Measurements from ENCODE around the gene WNT6. TPM values are rescaled to one million over a fixed set of nuclear protein-coding genes. Genes with fewer than 3 reads are reported as not detected.

Gene WNT6
- total RNA-seq, 3 donors from 2014 or later = 0.11 TPM; not detected in 2

DNA sequence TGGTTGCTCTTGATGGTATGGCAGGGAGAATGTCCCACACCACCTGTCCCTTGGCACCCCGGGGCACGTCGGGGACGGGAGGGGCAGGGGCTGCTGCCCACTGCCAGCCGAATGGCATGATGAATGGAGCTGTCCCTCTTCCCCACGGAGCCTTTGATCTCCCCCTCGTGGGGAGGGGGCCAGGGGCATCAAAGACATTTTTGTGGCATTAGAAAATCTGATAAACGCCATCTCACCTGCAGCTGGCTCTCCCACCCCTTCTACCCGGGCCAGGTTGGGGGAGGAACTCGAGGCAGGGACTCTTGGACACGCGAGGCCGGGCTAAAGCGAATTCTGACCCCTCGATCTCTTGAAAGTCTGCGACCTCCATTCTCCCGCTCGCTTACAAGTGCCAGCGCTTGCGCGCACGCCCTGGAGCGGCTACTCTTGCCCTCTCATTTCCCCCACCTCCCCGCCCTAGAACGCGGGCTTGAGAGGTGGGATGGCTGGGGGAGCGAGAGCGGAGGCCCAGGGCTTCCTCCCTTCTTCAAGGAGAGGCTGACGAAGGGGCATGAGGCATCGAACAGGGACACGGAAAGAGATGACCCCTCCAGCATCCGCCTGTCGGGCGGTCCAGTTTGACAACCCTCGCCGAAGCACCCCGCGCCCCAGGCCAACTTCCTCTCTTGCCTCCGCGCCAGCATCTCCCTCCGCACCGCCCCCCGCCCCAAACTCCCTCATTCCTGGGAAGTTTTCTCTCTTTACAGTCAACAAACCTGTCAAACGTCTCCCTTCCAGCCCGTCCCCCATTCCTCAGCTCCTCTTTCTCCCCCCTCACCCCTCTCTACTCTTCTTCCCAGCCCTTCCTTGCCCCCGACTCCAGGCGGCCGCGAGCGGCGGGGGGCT, 692 bp upstream of the WNT6 start:
- ATAC-seq = no peak
- Mint-ChIP-seq H3K36me3 (ENCODE audit: insufficient read depth) (no peaks in the 10 kb centered on the region), H3K9me3 (no peaks in the 10 kb centered on the region), H3K4me3 (peak overlapping the region; percentile 60), H3K27me3 (ENCODE audit: low read depth) (peaks cover 84% of the 10 kb centered on the region), H3K4me1 (ENCODE audit: low read depth) (peaks cover 16% of the 10 kb centered on the region)
- DNase-seq = no peak

DNA sequence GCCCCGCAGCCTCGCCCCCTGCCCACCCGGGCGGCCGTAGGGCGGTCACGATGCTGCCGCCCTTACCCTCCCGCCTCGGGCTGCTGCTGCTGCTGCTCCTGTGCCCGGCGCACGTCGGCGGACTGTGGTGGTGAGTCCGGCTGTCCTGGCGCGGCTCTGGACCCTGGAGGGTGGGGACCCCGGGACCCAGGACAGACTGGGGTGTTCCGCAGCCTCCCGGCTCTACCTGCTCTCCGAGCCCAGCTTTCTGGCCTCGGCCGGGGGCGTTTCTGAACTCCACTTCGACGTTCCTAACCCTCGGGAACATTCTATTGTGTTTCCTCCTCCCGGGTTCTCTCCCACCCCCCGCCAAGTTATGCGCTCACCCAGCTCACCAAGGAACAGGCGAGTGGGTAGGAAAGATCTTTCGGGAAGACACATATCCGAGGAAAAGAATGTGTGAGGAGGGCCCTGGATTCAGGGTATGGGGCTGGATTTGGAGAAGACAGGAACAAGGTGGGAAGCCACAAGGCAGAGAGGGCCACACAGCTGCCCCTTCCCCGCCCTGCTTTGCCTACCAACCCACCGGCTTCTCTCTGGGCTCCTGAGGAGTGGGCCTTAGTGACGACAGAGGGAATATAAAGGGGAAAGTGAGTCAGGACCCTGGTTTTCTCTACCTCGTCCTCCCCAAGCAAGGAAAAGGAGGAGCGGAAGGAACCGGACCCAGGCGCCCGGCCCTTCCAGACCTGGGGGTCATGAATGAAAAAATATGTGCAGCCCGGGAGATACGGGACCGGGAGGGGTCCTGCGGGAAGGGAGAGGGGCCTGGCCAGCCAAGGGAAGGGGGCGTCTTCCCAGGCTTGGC, 605 bp downstream of the WNT6 start:
- H3K27me3 Mint-ChIP-seq (ENCODE audit: low read depth) = peaks cover 81% of the 10 kb centered on the region
- DNase-seq (no peak), ATAC-seq (no peak)
- peaks cover 16% of the 10 kb centered on the region for H3K4me1 Mint-ChIP-seq (ENCODE audit: low read depth)
- no peaks in the 10 kb centered on the region for H3K36me3 Mint-ChIP-seq (ENCODE audit: insufficient read depth)
- H3K4me3 Mint-ChIP-seq = peak overlapping the region; percentile 53
- no peaks in the 10 kb centered on the region for H3K9me3 Mint-ChIP-seq

DNA sequence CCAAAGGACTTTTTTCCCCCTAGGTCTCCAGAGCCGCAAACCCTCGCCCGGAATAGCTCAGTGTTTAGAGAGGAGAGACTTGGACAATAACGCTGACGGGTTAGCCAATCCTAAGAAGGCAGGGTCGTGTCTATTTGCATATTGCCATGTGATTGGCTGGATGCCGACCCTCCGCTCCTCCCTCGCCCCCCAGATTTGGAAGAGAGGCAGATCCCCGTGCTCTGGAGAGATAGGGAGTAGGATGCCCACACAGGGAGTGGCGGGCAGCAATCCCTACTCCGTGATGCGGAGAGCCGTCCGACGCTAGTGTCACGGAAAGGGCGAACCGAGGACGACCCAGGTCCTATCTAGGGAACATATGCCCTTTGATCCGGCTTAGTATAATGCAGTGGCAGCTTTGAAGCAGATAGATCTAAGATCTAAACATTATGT, 1.4 kb downstream of the WNT6 start:
- H3K4me1 Mint-ChIP-seq (ENCODE audit: low read depth) = peaks cover 16% of the 10 kb centered on the region
- no peaks in the 10 kb centered on the region for H3K36me3 Mint-ChIP-seq (ENCODE audit: insufficient read depth)
- no peaks in the 10 kb centered on the region for H3K9me3 Mint-ChIP-seq
- DNase-seq (no peak), ATAC-seq (peak; percentile 36 to 53)
- H3K27me3 Mint-ChIP-seq (ENCODE audit: low read depth) = peaks cover 74% of the 10 kb centered on the region
- no peak overlapping the region for H3K4me3 Mint-ChIP-seq

DNA sequence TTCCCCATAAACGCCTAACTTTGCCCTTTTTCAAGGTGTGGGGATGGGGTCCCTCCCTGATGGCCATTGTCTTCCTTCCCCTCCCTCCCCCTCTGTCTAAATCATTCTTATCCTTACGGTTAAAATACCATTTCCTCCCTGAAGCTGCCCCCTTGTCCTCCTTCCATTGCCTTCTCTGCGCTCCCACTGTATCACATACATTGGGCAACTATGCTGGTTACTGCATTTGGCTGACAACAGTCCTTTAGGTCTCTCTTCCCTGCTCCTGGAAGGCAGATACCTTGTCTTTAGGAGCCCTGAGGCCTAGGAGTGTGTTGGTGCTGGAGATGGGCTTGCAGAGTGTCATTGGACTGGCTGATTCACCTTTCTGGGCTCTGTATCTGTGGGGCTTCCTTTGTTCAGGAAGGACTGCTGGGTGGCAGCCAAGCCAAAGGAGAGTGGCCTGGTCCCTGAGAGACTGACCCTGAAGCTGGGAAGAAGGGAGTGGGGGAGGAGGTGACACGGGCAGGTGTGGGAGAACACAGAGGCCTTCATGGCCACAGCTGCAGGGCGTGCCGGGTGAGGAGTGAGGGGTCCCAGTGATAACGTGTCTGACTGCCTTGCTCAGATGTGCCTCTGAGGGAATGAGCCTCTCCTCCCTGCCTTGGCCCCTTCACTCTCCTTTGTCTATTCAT, 2.2 kb downstream of the WNT6 start:
- H3K9me3 Mint-ChIP-seq = no peaks in the 10 kb centered on the region
- peaks cover 67% of the 10 kb centered on the region for H3K27me3 Mint-ChIP-seq (ENCODE audit: low read depth)
- H3K4me3 Mint-ChIP-seq = no peak overlapping the region
- H3K4me1 Mint-ChIP-seq (ENCODE audit: low read depth) = peaks cover 16% of the 10 kb centered on the region
- ATAC-seq (no peak), DNase-seq (no peak)
- H3K36me3 Mint-ChIP-seq (ENCODE audit: insufficient read depth) = no peaks in the 10 kb centered on the region

DNA sequence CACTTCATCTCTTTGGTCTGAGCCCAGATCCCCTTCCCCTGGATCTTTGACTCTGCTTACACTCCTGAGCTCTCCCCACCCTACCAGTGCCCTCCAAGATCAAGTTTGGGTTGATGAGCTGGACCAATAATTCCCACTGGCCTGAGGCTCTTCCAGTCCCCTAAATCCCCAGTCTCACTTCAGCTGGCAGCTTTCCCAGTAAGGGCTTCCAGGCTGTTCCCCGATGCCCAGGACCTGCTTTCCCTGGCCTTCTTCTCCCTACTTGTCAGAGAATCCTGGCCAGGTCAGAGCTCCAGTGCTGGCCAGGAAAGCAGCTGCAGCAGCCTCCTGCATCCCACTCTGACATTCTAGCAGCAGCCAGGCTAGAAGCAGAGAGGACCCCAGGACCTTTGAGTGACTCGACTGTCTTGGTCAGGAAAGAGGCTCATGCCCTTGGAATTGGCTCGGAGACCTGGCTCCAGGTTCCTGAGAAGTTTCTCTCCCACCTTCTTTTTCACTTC, 3.5 kb downstream of the WNT6 start:
- DNase-seq (no peak), ATAC-seq (no peak)
- peaks cover 54% of the 10 kb centered on the region for H3K27me3 Mint-ChIP-seq (ENCODE audit: low read depth)
- H3K4me1 Mint-ChIP-seq (ENCODE audit: low read depth) = peaks cover 16% of the 10 kb centered on the region
- H3K4me3 Mint-ChIP-seq = no peak overlapping the region
- H3K36me3 Mint-ChIP-seq (ENCODE audit: insufficient read depth) = no peaks in the 10 kb centered on the region
- no peaks in the 10 kb centered on the region for H3K9me3 Mint-ChIP-seq

DNA sequence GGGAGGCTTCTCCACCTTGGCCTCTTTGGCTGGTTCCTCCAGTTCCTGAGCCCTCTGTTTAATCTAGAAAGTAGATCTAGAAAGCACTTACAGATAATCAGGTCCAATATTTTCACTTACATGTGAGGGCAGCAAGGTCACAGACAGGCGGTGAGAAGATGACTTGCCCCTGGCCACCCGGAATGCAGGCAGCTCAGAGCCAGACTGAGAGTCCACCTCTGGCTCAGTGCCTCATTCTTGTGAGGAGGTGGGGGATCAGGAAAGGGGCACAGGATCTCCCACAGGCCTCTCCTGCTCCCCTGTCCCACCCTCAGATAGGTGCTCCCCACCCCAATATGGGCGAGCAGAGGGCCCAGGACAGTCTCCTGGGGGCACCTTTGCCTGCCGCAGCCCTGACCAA, 5.8 kb downstream of the WNT6 start:
- ATAC-seq (no peak), DNase-seq (no peak)
- Mint-ChIP-seq H3K27me3 (ENCODE audit: low read depth) (peaks cover 41% of the 10 kb centered on the region), H3K36me3 (ENCODE audit: insufficient read depth) (no peaks in the 10 kb centered on the region), H3K4me1 (ENCODE audit: low read depth) (peaks cover 9% of the 10 kb centered on the region), H3K4me3 (no peak overlapping the region), H3K9me3 (no peaks in the 10 kb centered on the region)

DNA sequence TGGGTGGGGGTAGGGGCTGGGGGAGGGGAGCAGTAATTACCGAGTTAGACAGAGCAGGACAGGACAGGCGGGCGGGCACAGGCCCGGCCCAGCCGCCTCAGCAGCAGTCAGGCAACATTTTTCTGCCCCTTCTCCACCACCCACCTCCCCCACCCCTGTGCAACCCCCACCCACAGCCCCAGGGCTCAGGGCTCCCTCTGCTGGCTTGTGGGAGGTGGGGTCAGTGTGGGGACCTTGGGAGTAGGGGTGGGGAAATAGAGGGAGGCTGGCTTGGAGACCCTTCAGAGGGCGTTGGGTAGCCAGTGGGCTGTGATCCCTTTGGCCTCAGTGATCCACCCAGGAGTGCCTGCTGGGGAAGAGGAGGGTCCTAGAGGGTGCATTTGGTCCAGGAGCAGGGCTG, 6.4 kb downstream of the WNT6 start:
- Mint-ChIP-seq H3K4me1 (ENCODE audit: low read depth) (peaks cover 9% of the 10 kb centered on the region), H3K27me3 (ENCODE audit: low read depth) (peaks cover 41% of the 10 kb centered on the region), H3K4me3 (no peak overlapping the region), H3K9me3 (no peaks in the 10 kb centered on the region), H3K36me3 (ENCODE audit: insufficient read depth) (no peaks in the 10 kb centered on the region)
- ATAC-seq = no peak
- DNase-seq = no peak

DNA sequence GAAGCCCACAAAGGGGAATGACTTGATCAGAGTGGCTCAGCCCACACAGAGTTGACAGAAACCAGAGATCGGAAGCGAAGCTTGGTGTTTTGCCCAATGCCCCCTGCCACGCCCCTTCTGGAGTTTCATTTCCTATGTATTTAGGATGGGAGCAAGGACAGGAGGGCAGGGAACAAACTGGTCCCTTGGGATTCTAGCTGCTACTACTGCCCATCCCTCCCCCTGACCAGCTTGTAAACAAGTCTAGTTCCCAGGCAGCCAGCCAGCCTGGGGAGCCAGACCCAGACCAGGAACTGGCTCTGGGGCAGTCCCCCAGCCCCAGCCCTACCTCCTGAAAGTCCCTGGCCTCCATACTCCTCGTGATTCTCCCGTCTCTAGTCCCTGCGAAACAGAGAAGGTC, 8.3 kb downstream of the WNT6 start:
- Mint-ChIP-seq H3K4me1 (ENCODE audit: low read depth) (peaks cover 21% of the 10 kb centered on the region), H3K27me3 (ENCODE audit: low read depth) (peaks cover 39% of the 10 kb centered on the region), H3K36me3 (ENCODE audit: insufficient read depth) (no peaks in the 10 kb centered on the region), H3K9me3 (no peaks in the 10 kb centered on the region), H3K4me3 (no peak overlapping the region)
- no peak for ATAC-seq
- DNase-seq = no peak

DNA sequence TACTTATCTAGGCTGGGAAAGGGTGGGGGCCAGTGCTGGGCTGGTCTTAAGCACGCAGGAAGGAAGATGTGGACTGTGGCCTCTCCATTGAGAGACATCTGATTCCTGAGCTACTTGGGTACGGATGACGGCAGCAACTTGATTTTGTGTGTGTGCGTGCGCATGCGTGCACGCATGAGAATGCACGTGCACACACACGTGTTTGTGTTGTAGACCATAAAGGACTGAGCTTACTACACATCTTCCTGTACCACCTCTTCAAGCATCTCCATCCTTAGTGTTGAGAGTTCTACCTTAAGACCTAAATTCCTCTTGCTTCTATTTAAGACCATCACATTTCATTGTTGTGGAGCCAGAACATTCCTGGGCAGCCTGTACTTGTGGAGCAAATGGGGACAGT, 9.5 kb downstream of the WNT6 start:
- H3K27me3 Mint-ChIP-seq (ENCODE audit: low read depth) = peaks cover 32% of the 10 kb centered on the region
- no peaks in the 10 kb centered on the region for H3K9me3 Mint-ChIP-seq
- DNase-seq = no peak
- no peak overlapping the region for H3K4me3 Mint-ChIP-seq
- peaks cover 25% of the 10 kb centered on the region for H3K4me1 Mint-ChIP-seq (ENCODE audit: low read depth)
- H3K36me3 Mint-ChIP-seq (ENCODE audit: insufficient read depth) = no peaks in the 10 kb centered on the region
- ATAC-seq = no peak

DNA sequence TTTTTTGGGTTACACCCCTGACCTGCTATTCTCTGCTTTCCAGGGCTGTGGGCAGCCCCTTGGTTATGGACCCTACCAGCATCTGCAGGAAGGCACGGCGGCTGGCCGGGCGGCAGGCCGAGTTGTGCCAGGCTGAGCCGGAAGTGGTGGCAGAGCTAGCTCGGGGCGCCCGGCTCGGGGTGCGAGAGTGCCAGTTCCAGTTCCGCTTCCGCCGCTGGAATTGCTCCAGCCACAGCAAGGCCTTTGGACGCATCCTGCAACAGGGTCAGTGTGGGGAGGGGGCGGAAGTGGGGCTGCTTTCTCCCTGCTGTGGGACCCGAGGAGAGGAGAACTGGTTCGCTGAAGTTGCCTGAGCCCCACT, 11.4 kb downstream of the WNT6 start:
- DNase-seq = no peak
- peaks cover 25% of the 10 kb centered on the region for H3K4me1 Mint-ChIP-seq (ENCODE audit: low read depth)
- no peaks in the 10 kb centered on the region for H3K36me3 Mint-ChIP-seq (ENCODE audit: insufficient read depth)
- H3K4me3 Mint-ChIP-seq = peak overlapping the region; percentile 68
- no peaks in the 10 kb centered on the region for H3K9me3 Mint-ChIP-seq
- H3K27me3 Mint-ChIP-seq (ENCODE audit: low read depth) = peaks cover 36% of the 10 kb centered on the region
- ATAC-seq = peak in 1 of 2 donors; percentile 8

DNA sequence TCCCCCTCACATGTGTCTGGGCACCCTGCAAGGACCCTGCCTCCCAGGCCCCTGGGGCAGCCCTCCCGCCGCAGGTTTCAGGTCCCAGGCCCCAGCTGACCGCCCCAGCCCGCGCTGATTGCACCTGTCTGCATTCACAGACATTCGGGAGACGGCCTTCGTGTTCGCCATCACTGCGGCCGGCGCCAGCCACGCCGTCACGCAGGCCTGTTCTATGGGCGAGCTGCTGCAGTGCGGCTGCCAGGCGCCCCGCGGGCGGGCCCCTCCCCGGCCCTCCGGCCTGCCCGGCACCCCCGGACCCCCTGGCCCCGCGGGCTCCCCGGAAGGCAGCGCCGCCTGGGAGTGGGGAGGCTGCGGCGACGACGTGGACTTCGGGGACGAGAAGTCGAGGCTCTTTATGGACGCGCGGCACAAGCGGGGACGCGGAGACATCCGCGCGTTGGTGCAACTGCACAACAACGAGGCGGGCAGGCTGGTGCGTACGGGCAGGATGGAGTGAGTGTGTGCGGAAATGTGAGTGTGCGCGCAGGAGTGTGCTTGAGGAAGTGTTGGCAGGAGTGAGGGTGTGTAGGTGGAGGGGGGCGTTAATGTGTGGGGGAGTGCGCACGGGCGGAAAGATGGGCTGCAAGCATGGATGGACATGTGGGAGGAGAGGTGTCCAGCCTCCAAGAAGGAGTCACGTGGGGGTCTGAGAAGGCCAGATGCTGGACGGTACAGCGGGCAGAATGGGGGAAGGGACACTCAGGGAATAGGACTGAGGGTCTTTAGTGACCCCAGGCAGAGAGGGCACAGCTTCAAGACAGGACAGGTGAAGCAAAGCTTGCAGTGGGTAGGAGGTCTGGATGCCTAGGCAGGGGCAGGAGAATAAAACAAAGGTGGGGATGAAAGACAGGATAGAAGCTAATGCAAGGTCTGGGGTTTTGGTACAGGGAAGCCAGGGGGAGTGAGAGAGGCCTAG, 12.0 kb downstream of the WNT6 start:
- peaks cover 26% of the 10 kb centered on the region for H3K4me1 Mint-ChIP-seq (ENCODE audit: low read depth)
- DNase-seq = no peak
- ATAC-seq = peak; percentile 41 to 46
- H3K4me3 Mint-ChIP-seq = peak overlapping the region; percentile 77
- H3K36me3 Mint-ChIP-seq (ENCODE audit: insufficient read depth) = no peaks in the 10 kb centered on the region
- H3K9me3 Mint-ChIP-seq = no peaks in the 10 kb centered on the region
- peaks cover 37% of the 10 kb centered on the region for H3K27me3 Mint-ChIP-seq (ENCODE audit: low read depth)

DNA sequence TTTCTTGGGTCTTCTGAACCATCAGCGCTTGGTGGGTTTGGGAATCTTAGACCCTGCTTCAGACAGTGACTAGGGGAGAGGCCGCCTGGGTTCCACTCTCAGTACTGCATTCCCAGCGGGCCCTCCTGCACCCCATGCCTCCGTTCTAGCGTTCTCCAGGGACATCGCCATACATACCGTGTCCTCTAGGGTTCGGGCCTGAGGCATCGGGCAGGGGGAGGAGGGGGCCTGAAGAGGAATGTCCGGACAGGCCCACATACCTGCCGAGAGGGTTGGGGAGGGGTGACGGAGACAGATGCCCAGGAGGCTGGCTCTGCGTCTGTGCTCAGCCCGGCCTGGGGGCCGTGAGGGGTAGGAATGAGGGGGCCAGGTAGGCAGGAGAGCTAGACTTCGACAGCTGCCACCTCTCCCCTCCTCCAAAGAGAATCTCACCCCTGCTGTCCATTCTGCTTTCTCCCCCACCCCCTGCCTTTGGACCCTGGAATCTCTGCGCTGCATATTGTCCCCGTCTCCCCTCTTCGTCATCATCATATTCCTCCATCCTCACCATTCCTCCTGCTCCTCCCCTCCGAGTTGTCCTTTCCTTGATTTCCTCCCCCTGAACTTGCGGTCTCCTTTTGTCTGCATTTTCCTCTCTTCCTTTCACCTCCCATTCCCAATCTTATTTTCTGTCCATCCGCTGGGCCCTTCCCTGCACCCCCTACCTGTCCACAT, 13.2 kb downstream of the WNT6 start:
- peak overlapping the region; percentile 19 for H3K4me3 Mint-ChIP-seq
- peaks cover 38% of the 10 kb centered on the region for H3K27me3 Mint-ChIP-seq (ENCODE audit: low read depth)
- H3K36me3 Mint-ChIP-seq (ENCODE audit: insufficient read depth) = no peaks in the 10 kb centered on the region
- no peak for DNase-seq
- no peaks in the 10 kb centered on the region for H3K9me3 Mint-ChIP-seq
- no peak for ATAC-seq
- peaks cover 32% of the 10 kb centered on the region for H3K4me1 Mint-ChIP-seq (ENCODE audit: low read depth)
